Bronchial epithelial cell (primary cell): ENCODE data around the gene EHBP1. TPM values are rescaled to one million over a fixed set of nuclear protein-coding genes. Genes with fewer than 3 reads are reported as not detected.
"Not testable (repeated sequence)": the region's sequence is repeated elsewhere in the genome, so short reads cannot be mapped to it uniquely, and the experiment has no call there.

Source experiments
- DNase-seq: peaks from one replicate; pipeline ENCODE4 v3.0.0-alpha.2; 2010; ENCODE audit warnings: low read depth
- FAIRE-seq: peaks from 2 replicates; lab custom pipeline; 2011; peaks lifted over from hg19 to GRCh38; lab: Jason Lieb, UNC
- H3K27me3 ChIP-seq: 2 replicates; pipeline ENCODE4 v1.5.1; 2011; ENCODE audit warnings: low read length; ENCODE audit not compliant: control insufficient read depth, insufficient read depth
- H3K36me3 ChIP-seq: 2 replicates; pipeline ENCODE4 v1.5.1; 2011; ENCODE audit warnings: low read length; ENCODE audit not compliant: control insufficient read depth, insufficient read depth
- H3K4me3 ChIP-seq: 2 replicates; pipeline ENCODE4 v1.5.1; 2011; ENCODE audit warnings: mild to moderate bottlenecking, low read depth, low read length, control low read depth
- CTCF ChIP-seq: IDR thresholded peaks from 2 replicates; pipeline ENCODE4 v1.5.1; 2011; ENCODE audit warnings: mild to moderate bottlenecking, moderate library complexity, low read length, control low read depth, inconsistent platforms; ENCODE audit not compliant: insufficient read depth, severe bottlenecking
- total RNA-seq: library from RNA; depleted of rRNA; stranded (reverse); fragments of >200 nt; gene quantifications from 2 replicates; pipeline ENCODE4 v1.2.1, GENCODE V29; 2014

Gene EHBP1
- total RNA-seq, 1 donor from 2014 or later = 132 TPM

GRCh38 chr2:62705859-62706720, 577 bp downstream of the EHBP1 start:
- Histone ChIP-seq H3K36me3 (no peaks in the 10 kb centered on the region), H3K4me3 (peak overlapping the region; percentile 86), H3K27me3 (no peaks in the 10 kb centered on the region)
- no peak for FAIRE-seq
- peak; percentile 12 for DNase-seq
- TF ChIP-seq CTCF = peak; percentile 33

- Histone ChIP-seq H3K4me3 (peak overlapping the region; percentile 86), H3K27me3 (no peaks in the 10 kb centered on the region), H3K36me3 (no peaks in the 10 kb centered on the region)
- FAIRE-seq = no peak
- no peak for TF ChIP-seq CTCF
- DNase-seq = no peak
Observed at GRCh38 chr2:62706721-62707521, 1.4 kb downstream of the EHBP1 start.

GRCh38 chr2:62708751-62709150, 3.2 kb downstream of the EHBP1 start:
- FAIRE-seq = no peak
- TF ChIP-seq CTCF = no peak
- no peaks in the 10 kb centered on the region for H3K27me3 ChIP-seq
- H3K36me3 ChIP-seq = no peaks in the 10 kb centered on the region
- H3K4me3 ChIP-seq = no peak overlapping the region
- no peak for DNase-seq

GRCh38 chr2:62711832-62712494, 6.5 kb downstream of the EHBP1 start:
- H3K36me3 ChIP-seq = no peaks in the 10 kb centered on the region
- FAIRE-seq (no peak), DNase-seq (no peak)
- TF ChIP-seq CTCF = no peak
- H3K27me3 ChIP-seq = no peaks in the 10 kb centered on the region
- no peak overlapping the region for H3K4me3 ChIP-seq

GRCh38 chr2:62713196-62713595, 7.7 kb downstream of the EHBP1 start:
- not testable (repeated sequence) for DNase-seq, H3K4me3 ChIP-seq, H3K36me3 ChIP-seq, H3K27me3 ChIP-seq, FAIRE-seq

- H3K4me3 ChIP-seq = no peak overlapping the region
- FAIRE-seq = no peak
Observed at GRCh38 chr2:62713837-62714236, 8.3 kb downstream of the EHBP1 start.

More at GRCh38 chr2:62713837-62714236, 8.3 kb downstream of the EHBP1 start:
- TF ChIP-seq CTCF = no peak
- no peaks in the 10 kb centered on the region for H3K36me3 ChIP-seq
- H3K27me3 ChIP-seq = no peaks in the 10 kb centered on the region
- peak; percentile 19 for DNase-seq
